Activated CD4-positive, alpha-beta T cell treated with anti-CD3 and anti-CD28 coated beads, Interleukin-2, amount 10 ng/mL, durations not matched to agents 7 days and 5 days (primary cell): ENCODE data around the gene TMED10. TPM values are rescaled to one million over a fixed set of nuclear protein-coding genes. Genes with fewer than 3 reads are reported as not detected.
A peak's percentile ranks its signal among the peaks of the same experiment; 100 is the strongest.
"Not testable (repeated sequence)": the region's sequence is repeated elsewhere in the genome, so short reads cannot be mapped to it uniquely, and the experiment has no call there.

Experiments used
- CTCF ChIA-PET: fragments of 350-600 bp; sonication (Branson Sonifier 250); formaldehyde crosslinking; loops from one replicate; lab custom pipeline; 2021; ENCODE audit warnings: antibody characterized with exemption; lab: Charles Lee
- POLR2A ChIA-PET: fragments of 350-600 bp; sonication (Branson Sonifier 250); formaldehyde crosslinking; loops from one replicate; lab custom pipeline; 2021; ENCODE audit warnings: antibody characterized with exemption; lab: Charles Lee
- DNase-seq: peaks from one replicate; pipeline ENCODE4 v3.0.0-alpha.2; 2020
- H3K27ac Mint-ChIP-seq: one replicate; pipeline ENCODE4 v1.8.0; 2021; ENCODE audit warnings: mild to moderate bottlenecking, moderate library complexity, mixed read lengths
- H3K27me3 Mint-ChIP-seq: one replicate; pipeline ENCODE4 v1.8.0; 2021; ENCODE audit warnings: mixed read lengths
- H3K36me3 Mint-ChIP-seq: one replicate; pipeline ENCODE4 v1.8.0; 2021; ENCODE audit warnings: low read depth, mixed read lengths
- H3K4me1 Mint-ChIP-seq: one replicate; pipeline ENCODE4 v1.8.0; 2021; ENCODE audit warnings: mixed read lengths
- H3K4me3 Mint-ChIP-seq: one replicate; pipeline ENCODE4 v1.8.0; 2021; ENCODE audit warnings: mild to moderate bottlenecking, moderate library complexity, mixed read lengths
- H3K9me3 Mint-ChIP-seq: one replicate; pipeline ENCODE4 v1.8.0; 2021; ENCODE audit warnings: mixed read lengths
- total RNA-seq, 2 experiments: library from RNA; stranded (reverse); gene quantifications; one replicate each; pipeline ENCODE4 v1.2.3, GENCODE V29; 2021

Gene TMED10
- total RNA-seq, 2 experiments from 2014 or later: 175 to 213 TPM

- Mint-ChIP-seq H3K4me3 (no peak overlapping the region), H3K36me3 (no peaks in the 10 kb centered on the region), H3K4me1 (peaks cover 3% of the 10 kb centered on the region), H3K27ac (no peak overlapping the region), H3K9me3 (no peaks in the 10 kb centered on the region), H3K27me3 (peaks cover 6% of the 10 kb centered on the region)
- DNase-seq: no peak
- CTCF ChIA-PET: interaction anchor here (1.1 kb wide), 1 partner anchor 8 kb away, joined by 3 read pairs; no protein-coding TSS in a partner anchor
- POLR2A ChIA-PET: no interaction called here
These were observed 12.3 kb upstream of the TMED10 start for GRCh38 chr14:75188520-75189268.

GRCh38 chr14:75188086-75188485, 11.7 kb upstream of the TMED10 start:
- Mint-ChIP-seq H3K9me3 (no peaks in the 10 kb centered on the region), H3K27ac (no peak overlapping the region), H3K27me3 (peaks cover 6% of the 10 kb centered on the region), H3K4me1 (peaks cover 3% of the 10 kb centered on the region), H3K36me3 (no peaks in the 10 kb centered on the region), H3K4me3 (no peak overlapping the region)
- no peak for DNase-seq
- CTCF ChIA-PET: interaction anchor here (1.1 kb wide), 1 partner anchor 9 kb away, joined by 3 read pairs; no protein-coding TSS in a partner anchor
- POLR2A ChIA-PET: no interaction called here

DNA sequence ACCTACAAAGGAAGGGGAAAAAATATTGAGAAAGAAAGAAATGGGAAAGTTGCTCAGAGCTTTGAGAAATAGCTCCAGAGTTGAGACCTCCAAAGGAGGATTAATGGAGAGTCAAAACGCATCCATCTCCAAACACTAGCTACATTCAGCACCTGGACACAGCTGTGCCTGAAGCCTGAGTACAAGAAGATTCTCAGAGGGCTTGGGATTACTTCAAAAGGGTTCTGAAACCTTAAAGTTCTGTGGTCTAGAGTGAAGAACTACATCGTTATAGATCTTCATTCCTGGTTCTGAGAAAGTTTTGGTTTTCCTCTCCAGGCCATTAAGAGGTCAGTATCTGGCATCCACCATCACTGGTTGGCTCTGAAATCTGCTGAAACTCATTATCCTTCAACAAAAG, 10.5 kb upstream of the TMED10 start:
- Mint-ChIP-seq H3K9me3 (no peaks in the 10 kb centered on the region), H3K4me1 (peaks cover 3% of the 10 kb centered on the region), H3K36me3 (no peaks in the 10 kb centered on the region), H3K27me3 (peaks cover 10% of the 10 kb centered on the region), H3K4me3 (no peak overlapping the region), H3K27ac (no peak overlapping the region)
- ChIA-PET POLR2A (no interaction called here), CTCF (interaction anchor here (1.5 kb wide), 1 partner anchor 9 kb away, joined by 4 read pairs; no protein-coding TSS in a partner anchor)
- no peak for DNase-seq

GRCh38 chr14:75185251-75186040, 9.0 kb upstream of the TMED10 start:
- CTCF ChIA-PET: interaction anchor here (0.7 kb wide), 1 partner anchor 33 kb away, joined by 3 read pairs; no protein-coding TSS in a partner anchor

GRCh38 chr14:75184492-75184891, 8.1 kb upstream of the TMED10 start:
- POLR2A ChIA-PET: no interaction called here
- H3K4me3 Mint-ChIP-seq: no peak overlapping the region

More at GRCh38 chr14:75185251-75186040, 9.0 kb upstream of the TMED10 start:
- Mint-ChIP-seq H3K4me1 (peaks cover 3% of the 10 kb centered on the region), H3K4me3 (no peak overlapping the region), H3K9me3 (no peaks in the 10 kb centered on the region), H3K36me3 (no peaks in the 10 kb centered on the region), H3K27me3 (peaks cover 11% of the 10 kb centered on the region), H3K27ac (no peak overlapping the region)
- POLR2A ChIA-PET: no interaction called here
- no peak for DNase-seq

DNA sequence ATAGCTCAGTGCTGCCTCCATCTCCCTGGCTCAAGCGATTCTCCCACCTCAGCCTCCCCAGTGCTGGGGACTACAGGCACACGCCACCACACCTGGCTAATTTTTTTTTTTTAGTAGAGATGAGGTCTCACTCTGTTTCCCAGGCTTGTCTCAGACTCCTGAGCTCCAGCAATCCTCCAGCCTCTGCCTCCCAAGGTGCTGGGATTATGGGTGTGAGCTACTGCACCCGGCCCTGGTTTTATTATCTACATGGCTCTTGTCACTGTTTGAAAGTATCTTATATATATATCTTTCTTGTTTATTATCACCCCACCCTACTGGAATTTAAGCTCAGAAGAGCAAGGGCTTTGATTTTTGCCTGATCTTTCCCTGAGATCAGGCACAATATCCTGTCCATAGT, 7.6 kb upstream of the TMED10 start:
- no peaks in the 10 kb centered on the region for H3K4me1 Mint-ChIP-seq
- ChIA-PET CTCF (interaction anchor here (0.6 to 1.7 kb wide), 4 partner anchors 21 to 92 kb away, joined by 3 to 6 read pairs (median 4); no protein-coding TSS in a partner anchor), POLR2A (no interaction called here)
- H3K36me3 Mint-ChIP-seq: no peaks in the 10 kb centered on the region
- H3K27ac Mint-ChIP-seq: no peak overlapping the region
- no peaks in the 10 kb centered on the region for H3K9me3 Mint-ChIP-seq
- no peak overlapping the region for H3K4me3 Mint-ChIP-seq
- peaks cover 11% of the 10 kb centered on the region for H3K27me3 Mint-ChIP-seq
- DNase-seq: no peak

More at GRCh38 chr14:75184492-75184891, 8.1 kb upstream of the TMED10 start:
- Mint-ChIP-seq H3K27ac (no peak overlapping the region), H3K4me1 (no peaks in the 10 kb centered on the region), H3K36me3 (no peaks in the 10 kb centered on the region), H3K27me3 (peaks cover 11% of the 10 kb centered on the region), H3K9me3 (no peaks in the 10 kb centered on the region)
- CTCF ChIA-PET: interaction anchor here (0.6 to 1.7 kb wide), 4 partner anchors 21 to 91 kb away, joined by 3 to 6 read pairs (median 4); no protein-coding TSS in a partner anchor
- DNase-seq: no peak

DNA sequence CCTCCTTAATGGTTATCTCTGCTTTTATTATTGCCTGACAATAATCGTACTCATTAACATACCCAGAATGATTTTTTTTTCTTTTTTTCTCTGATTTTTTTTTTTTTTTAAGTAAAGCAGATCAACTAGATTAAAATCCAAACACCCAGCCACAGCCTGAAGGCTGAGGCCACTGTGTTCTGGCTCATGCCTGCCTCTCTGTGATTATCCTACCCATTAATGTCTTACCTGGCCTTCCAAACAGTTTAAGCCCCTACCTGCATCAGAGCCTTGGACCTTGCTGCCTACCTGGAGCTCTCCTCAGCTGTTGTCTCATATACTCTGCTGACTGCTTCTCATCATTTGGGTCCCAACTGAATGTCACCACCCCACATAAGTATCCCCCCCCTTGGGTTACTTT, 6.8 kb upstream of the TMED10 start:
- Mint-ChIP-seq H3K9me3 (no peaks in the 10 kb centered on the region), H3K4me3 (no peak overlapping the region), H3K27me3 (peaks cover 8% of the 10 kb centered on the region), H3K27ac (no peak overlapping the region), H3K36me3 (no peaks in the 10 kb centered on the region), H3K4me1 (no peaks in the 10 kb centered on the region)
- CTCF ChIA-PET: interaction anchor here (0.6 to 1.7 kb wide), 3 partner anchors 22 to 348 kb away, joined by 4 to 6 read pairs (median 4); no protein-coding TSS in a partner anchor
- DNase-seq: no peak
- POLR2A ChIA-PET: no interaction called here

DNA sequence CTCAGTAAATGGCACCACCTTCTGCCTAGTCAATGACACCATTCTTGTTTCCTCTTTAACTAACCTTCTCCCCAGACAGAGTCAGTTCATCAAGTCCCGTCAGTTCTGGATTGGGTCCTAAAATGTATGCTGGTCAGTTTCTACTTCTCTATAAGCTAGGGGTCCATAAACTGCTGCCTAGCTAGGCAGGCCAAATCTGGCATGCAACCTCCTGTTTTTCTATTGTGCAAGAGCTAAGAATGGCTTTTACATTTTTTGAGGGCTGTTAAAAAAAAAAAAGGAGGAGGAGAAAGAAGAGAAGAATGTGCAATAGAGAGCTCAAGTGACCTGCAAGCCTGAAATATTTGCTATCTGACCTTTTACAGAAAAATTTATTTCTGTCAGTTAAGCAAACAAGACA, 6.4 kb upstream of the TMED10 start:
- H3K9me3 Mint-ChIP-seq: no peaks in the 10 kb centered on the region
- no peak for DNase-seq
- H3K4me1 Mint-ChIP-seq: peaks cover 3% of the 10 kb centered on the region
- CTCF ChIA-PET: interaction anchor here (1.0 kb wide), 1 partner anchor 126 kb away, joined by 4 read pairs; no protein-coding TSS in a partner anchor
- H3K27ac Mint-ChIP-seq: no peak overlapping the region
- POLR2A ChIA-PET: no interaction called here
- H3K4me3 Mint-ChIP-seq: no peak overlapping the region
- no peaks in the 10 kb centered on the region for H3K36me3 Mint-ChIP-seq
- peaks cover 7% of the 10 kb centered on the region for H3K27me3 Mint-ChIP-seq

- DNase-seq, CTCF ChIA-PET, H3K36me3 Mint-ChIP-seq, H3K4me1 Mint-ChIP-seq, H3K27me3 Mint-ChIP-seq, H3K4me3 Mint-ChIP-seq, H3K27ac Mint-ChIP-seq, POLR2A ChIA-PET, H3K9me3 Mint-ChIP-seq: not testable (repeated sequence)
These were observed 5.8 kb upstream of the TMED10 start for GRCh38 chr14:75182163-75182562.

GRCh38 chr14:75181293-75182062, 5.1 kb upstream of the TMED10 start:
- DNase-seq: no peak
- ChIA-PET CTCF (interaction anchor here (0.7 kb wide), 2 partner anchors 38 to 191 kb away, joined by 3 read pairs; no protein-coding TSS in a partner anchor), POLR2A (no interaction called here)
- Mint-ChIP-seq H3K27ac (no peak overlapping the region), H3K27me3 (peaks cover 7% of the 10 kb centered on the region), H3K36me3 (no peaks in the 10 kb centered on the region), H3K4me1 (peaks cover 8% of the 10 kb centered on the region), H3K4me3 (no peak overlapping the region), H3K9me3 (no peaks in the 10 kb centered on the region)

- ChIA-PET POLR2A (interaction anchor here (0.7 kb wide), 1 partner anchor 406 kb away, joined by 8 read pairs; no protein-coding TSS in a partner anchor), CTCF (interaction anchor here (0.6 to 1.9 kb wide), 5 partner anchors 15 to 364 kb away, joined by 3 to 4 read pairs (median 3); no protein-coding TSS in a partner anchor)
- H3K36me3 Mint-ChIP-seq: peaks cover 15% of the 10 kb centered on the region
These were observed 703 bp downstream of the TMED10 start for GRCh38 chr14:75175677-75176141.

DNA sequence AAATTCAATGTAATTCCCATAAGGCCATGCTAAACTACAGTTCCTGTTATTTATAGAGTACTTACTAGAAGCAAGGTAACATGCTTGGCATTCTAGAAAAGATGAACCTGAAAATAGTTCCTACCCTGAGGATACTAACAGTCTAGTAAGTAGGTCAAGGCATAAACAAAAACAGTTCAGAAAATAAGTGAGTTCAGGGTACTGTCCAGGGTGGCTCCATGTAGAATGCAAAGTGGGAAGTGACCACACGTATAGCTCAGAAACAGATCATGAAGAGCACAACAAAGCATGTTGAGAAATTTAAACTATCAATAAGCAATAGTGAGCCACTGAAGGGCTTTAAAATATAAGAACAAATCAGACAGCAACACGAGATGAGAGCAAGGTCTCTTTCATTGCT, 2.3 kb downstream of the TMED10 start:
- DNase-seq: no peak
- peak overlapping the region; percentile 60 for H3K27ac Mint-ChIP-seq
- H3K4me1 Mint-ChIP-seq: peaks cover 49% of the 10 kb centered on the region
- H3K27me3 Mint-ChIP-seq: peaks cover 2% of the 10 kb centered on the region
- peak overlapping the region; percentile 64 for H3K4me3 Mint-ChIP-seq
- peaks cover 15% of the 10 kb centered on the region for H3K36me3 Mint-ChIP-seq
- CTCF ChIA-PET: interaction anchor here (0.6 to 1.9 kb wide), 3 partner anchors 13 to 193 kb away, joined by 3 to 4 read pairs (median 3); no protein-coding TSS in a partner anchor
- POLR2A ChIA-PET: no interaction called here
- H3K9me3 Mint-ChIP-seq: no peaks in the 10 kb centered on the region

More at GRCh38 chr14:75175677-75176141, 703 bp downstream of the TMED10 start:
- DNase-seq: no peak
- Mint-ChIP-seq H3K4me3 (peak overlapping the region; percentile 83), H3K9me3 (no peaks in the 10 kb centered on the region), H3K27ac (peak overlapping the region; percentile 93), H3K4me1 (peaks cover 39% of the 10 kb centered on the region), H3K27me3 (peaks cover 2% of the 10 kb centered on the region)
